GM12878 (cell line): ENCODE results near the gene BCS1L. TPM values are rescaled to one million over a fixed set of nuclear protein-coding genes. Genes with fewer than 3 reads are reported as not detected.

Source experiments
- CREB1 ChIP-seq: IDR thresholded peaks from 2 replicates; pipeline ENCODE4 v1.6.1; 2012; ENCODE audit warnings: low read depth, mild to moderate bottlenecking, inconsistent platforms
- DPF2 ChIP-seq: fragments of 450-650 bp; IDR thresholded peaks from 2 replicates; pipeline ENCODE4 v1.6.1; 2017; ENCODE audit warnings: mild to moderate bottlenecking
- E2F8 ChIP-seq: fragments of 450-650 bp; IDR thresholded peaks from 2 replicates; pipeline ENCODE4 v1.6.1; 2018; ENCODE audit warnings: mild to moderate bottlenecking, low read depth, moderate library complexity; ENCODE audit not compliant: partially characterized antibody
- EGR1 ChIP-seq, 2 experiments: IDR thresholded peaks; 1 replicate in 1 of 2; 2 replicates in 1 of 2; pipeline ENCODE4 v1.6.1; 2011 to 2012; ENCODE audit warnings: low read depth in 2 of 2, low read length in 2 of 2, borderline replicate concordance in 1 of 2, mild to moderate bottlenecking in 1 of 2, moderate library complexity in 1 of 2
- FOXK2 ChIP-seq: fragments of 450-650 bp; IDR thresholded peaks from 2 replicates; pipeline ENCODE4 v1.6.1; 2017; ENCODE audit warnings: mild to moderate bottlenecking, moderate library complexity
- MTA2 ChIP-seq: fragments of 450-650 bp; IDR thresholded peaks from 2 replicates; pipeline ENCODE4 v1.6.1; 2016; ENCODE audit warnings: low read depth, mild to moderate bottlenecking, moderate library complexity
- NKRF ChIP-seq: fragments of 450-650 bp; conservative IDR thresholded peaks from 2 replicates; pipeline ENCODE4 v1.6.1; 2017; ENCODE audit warnings: mild to moderate bottlenecking, moderate library complexity
- NR2C1 ChIP-seq: fragments of 450-650 bp; IDR thresholded peaks from 2 replicates; pipeline ENCODE4 v1.6.1; 2017; ENCODE audit warnings: antibody characterized with exemption, mild to moderate bottlenecking, moderate library complexity
- PAX5 ChIP-seq: IDR thresholded peaks from 2 replicates; pipeline ENCODE4 v1.6.1; 2011; ENCODE audit warnings: low read depth, low read length, borderline replicate concordance
- POLR2AphosphoS5 ChIP-seq: IDR thresholded peaks from 2 replicates; pipeline ENCODE4 v1.6.1; 2011; ENCODE audit warnings: mild to moderate bottlenecking, low read length, inconsistent platforms
- SPI1 ChIP-seq: IDR thresholded peaks from 2 replicates; pipeline ENCODE4 v1.6.1; 2011; ENCODE audit warnings: low read depth, mild to moderate bottlenecking, low read length, moderate library complexity, borderline replicate concordance; ENCODE audit not compliant: insufficient read depth
- TBL1XR1 ChIP-seq: IDR thresholded peaks from 2 replicates; pipeline ENCODE4 v1.6.1; 2012; ENCODE audit warnings: low read depth, low read length, improper control_type of control experiment
- YBX1 ChIP-seq: fragments of 450-650 bp; IDR thresholded peaks from 2 replicates; pipeline ENCODE4 v1.6.1; 2016; ENCODE audit warnings: antibody characterized with exemption
- ZBTB11 ChIP-seq: fragments of 450-650 bp; formaldehyde crosslinking; IDR thresholded peaks from 2 replicates; pipeline ENCODE4 v1.5.0; 2022; ENCODE audit warnings: mild to moderate bottlenecking, missing genetic modification characterization
- ZNF384 ChIP-seq: IDR thresholded peaks from 2 replicates; pipeline ENCODE4 v1.6.1; 2012; ENCODE audit warnings: low read depth, mild to moderate bottlenecking, low read length, improper control_type of control experiment, borderline replicate concordance
- polyA plus RNA-seq, 11 experiments: library from polyadenylated mRNA; depleted of rRNA in 4 of 11; unstranded in 6 of 11; stranded (reverse) in 5 of 11; fragments of >200 nt; fragmentation: Nextera tagmentation in 4 of 11; fragmentation: Illumina TruSeq in 1 of 11; extraction: Ambion mirVana in 4 of 11; extraction: Trizol in 1 of 11; gene quantifications; 1 replicate in 1 of 11; 2 replicates in 10 of 11; pipeline versions ENCODE4 v1.2.1 to v1.2.3, GENCODE V29; 2011 to 2016; ENCODE audit warnings: inconsistent platforms in 2 of 11, missing spikeins in 2 of 11, low read depth in 1 of 11
- total RNA-seq, 4 experiments: library from RNA; depleted of rRNA in 3 of 4; stranded (reverse); fragments of >200 nt in 3 of 4; fragmentation: Illumina TruSeq in 1 of 4; extraction: Trizol in 1 of 4; gene quantifications; 2 replicates each; pipeline versions ENCODE4 v1.2.1 to v1.2.3, GENCODE V29; 2013 to 2021
- TF ChIP-seq, protein P1 (sequence below): fragments of 450-650 bp; IDR thresholded peaks from 2 replicates; pipeline ENCODE4 v1.6.1; 2017; ENCODE audit warnings: mild to moderate bottlenecking, low read depth, inconsistent platforms; ENCODE audit not compliant: poor library complexity, severe bottlenecking
- TF ChIP-seq, protein P2 (sequence below): fragments of 450-650 bp; IDR thresholded peaks from 2 replicates; pipeline ENCODE4 v1.6.1; 2016; ENCODE audit warnings: mild to moderate bottlenecking

Gene BCS1L
- total and polyA plus RNA-seq, 10 of the 15 experiments (the other 5 are each of a cell fraction or from before 2014, with no cell fraction given): 40.4 to 114 (median 65.2) TPM

GRCh38 chr2:218659258-218659987 lies at the start of gene BCS1L, which contains the start of gene ZNF142 (continued):
- no peak for TF ChIP-seq ZBTB11
- no peak for TF ChIP-seq FOXK2
- TF ChIP-seq PAX5: 0 out of 2 replicates have a peak, but pooled peaks have one; percentile 34
- TF ChIP-seq, protein P1, sequence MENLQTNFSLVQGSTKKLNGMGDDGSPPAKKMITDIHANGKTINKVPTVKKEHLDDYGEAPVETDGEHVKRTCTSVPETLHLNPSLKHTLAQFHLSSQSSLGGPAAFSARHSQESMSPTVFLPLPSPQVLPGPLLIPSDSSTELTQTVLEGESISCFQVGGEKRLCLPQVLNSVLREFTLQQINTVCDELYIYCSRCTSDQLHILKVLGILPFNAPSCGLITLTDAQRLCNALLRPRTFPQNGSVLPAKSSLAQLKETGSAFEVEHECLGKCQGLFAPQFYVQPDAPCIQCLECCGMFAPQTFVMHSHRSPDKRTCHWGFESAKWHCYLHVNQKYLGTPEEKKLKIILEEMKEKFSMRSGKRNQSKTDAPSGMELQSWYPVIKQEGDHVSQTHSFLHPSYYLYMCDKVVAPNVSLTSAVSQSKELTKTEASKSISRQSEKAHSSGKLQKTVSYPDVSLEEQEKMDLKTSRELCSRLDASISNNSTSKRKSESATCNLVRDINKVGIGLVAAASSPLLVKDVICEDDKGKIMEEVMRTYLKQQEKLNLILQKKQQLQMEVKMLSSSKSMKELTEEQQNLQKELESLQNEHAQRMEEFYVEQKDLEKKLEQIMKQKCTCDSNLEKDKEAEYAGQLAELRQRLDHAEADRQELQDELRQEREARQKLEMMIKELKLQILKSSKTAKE: no peak
- TF ChIP-seq YBX1: no peak
- TF ChIP-seq POLR2AphosphoS5: peak; percentile 74
- no peak for TF ChIP-seq ZNF384
- TF ChIP-seq, protein P2, sequence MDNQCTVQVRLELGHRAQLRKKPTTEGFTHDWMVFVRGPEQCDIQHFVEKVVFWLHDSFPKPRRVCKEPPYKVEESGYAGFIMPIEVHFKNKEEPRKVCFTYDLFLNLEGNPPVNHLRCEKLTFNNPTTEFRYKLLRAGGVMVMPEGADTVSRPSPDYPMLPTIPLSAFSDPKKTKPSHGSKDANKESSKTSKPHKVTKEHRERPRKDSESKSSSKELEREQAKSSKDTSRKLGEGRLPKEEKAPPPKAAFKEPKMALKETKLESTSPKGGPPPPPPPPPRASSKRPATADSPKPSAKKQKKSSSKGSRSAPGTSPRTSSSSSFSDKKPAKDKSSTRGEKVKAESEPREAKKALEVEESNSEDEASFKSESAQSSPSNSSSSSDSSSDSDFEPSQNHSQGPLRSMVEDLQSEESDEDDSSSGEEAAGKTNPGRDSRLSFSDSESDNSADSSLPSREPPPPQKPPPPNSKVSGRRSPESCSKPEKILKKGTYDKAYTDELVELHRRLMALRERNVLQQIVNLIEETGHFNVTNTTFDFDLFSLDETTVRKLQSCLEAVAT: peak; percentile 99
- peak; percentile 38; the same call in 1 of the 2 replicates for TF ChIP-seq TBL1XR1
- TF ChIP-seq DPF2: no peak; the same call in 1 of the 2 replicates
- TF ChIP-seq NR2C1: peak; percentile 70
- TF ChIP-seq SPI1: no peak
- peak; percentile 83 for TF ChIP-seq CREB1
- no peak for TF ChIP-seq MTA2
- peak in 1 of 2 experiments; percentile 77; a peak in 2 of 3 replicates for TF ChIP-seq EGR1 (IDR thresholded peaks at IDR 0.05; ENCODE audit: borderline replicate concordance in 1 of 2, low read depth in 2 of 2, low read length in 2 of 2)
- peak; percentile 77; the same call in 1 of the 2 replicates for TF ChIP-seq NKRF
- TF ChIP-seq E2F8: peak; percentile 92
